Activated CD4-positive, alpha-beta T cell treated with anti-CD3 and anti-CD28 coated beads for 48 hours (primary cell): ENCODE results near the gene FBXL17.
"Not testable (repeated sequence)": the region's sequence is repeated elsewhere in the genome, so short reads cannot be mapped to it uniquely, and the experiment has no call there.

Experiments used
- DNase-seq: peaks from one replicate; pipeline ENCODE4 v3.0.0-alpha.2; 2020

FBXL17 gene

DNA sequence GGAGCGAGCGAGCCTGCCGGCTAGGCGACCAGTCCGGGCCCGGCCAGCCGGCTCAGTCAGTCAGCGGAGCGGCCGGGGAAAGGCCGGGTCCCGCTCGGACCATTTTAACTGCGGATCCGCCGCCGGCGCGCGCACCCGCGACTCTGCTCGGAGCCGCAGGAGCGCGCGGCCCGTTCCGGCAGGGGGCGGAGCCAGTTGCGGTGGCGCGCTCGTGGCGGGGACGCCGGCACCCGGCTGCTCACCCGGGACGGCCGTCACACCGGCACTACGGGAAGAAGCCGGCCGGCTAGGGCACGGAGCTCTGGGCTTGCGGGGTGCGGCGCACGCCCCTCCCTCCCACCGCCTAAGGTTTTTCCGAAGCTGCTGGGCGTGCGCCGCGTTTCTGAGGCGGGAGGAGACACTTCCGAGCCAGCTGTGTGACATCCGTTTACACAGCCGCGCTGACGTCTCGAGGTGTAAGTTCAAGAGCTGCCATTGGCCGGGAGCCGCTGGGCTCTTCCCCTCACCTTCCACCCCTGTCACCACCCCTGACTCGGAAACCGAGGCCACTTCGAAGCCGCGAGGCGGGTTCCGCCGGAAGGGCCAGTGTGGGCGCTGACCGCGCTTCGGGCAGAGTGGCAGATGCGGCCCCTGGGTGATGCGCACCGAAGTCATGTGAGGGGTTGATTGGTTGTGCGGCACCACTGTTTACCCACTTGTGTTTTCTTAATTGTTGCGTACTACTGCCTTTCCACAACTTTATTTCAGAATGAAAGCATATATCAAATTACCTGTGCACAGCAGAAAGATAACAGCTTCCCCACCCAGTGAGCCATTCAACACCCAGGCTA lies at the start of gene FBXL17:
Gene FBXL17, minus strand, starts transcription at position 145 of the 830 bp plus-strand sequence.
- DNase-seq, result peak; percentile 93

DNA sequence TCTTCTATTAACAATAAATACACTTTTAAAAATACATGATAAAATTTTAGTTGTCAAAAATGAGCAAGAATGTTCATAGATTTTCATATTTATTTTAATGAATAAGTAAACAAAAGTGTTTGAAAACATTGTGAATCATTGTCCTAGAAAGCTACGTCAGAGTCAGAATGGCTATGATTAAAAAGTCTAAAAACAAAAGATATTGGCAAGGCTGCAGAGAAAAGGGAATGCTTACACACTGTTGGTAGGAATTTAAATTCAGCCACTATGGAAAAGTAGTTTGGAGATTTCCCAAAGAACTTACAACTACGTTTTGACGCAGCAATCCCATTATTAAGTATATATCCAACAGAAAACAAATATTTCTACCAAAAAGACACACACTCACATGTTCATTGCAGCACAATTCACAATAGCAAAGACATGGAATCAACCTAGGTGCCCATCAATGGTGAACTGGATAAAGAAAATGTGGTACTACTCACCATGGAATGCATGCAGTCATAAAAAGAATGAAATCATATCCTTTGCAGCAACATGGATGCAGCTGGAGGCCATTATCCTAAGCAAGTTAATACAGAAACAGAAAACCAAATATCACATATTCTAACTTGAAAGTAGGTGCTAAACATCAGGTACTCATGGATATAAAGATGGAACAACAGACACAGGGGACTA lies 49.2 kb upstream of the FBXL17 start:
- no peak for DNase-seq

DNA sequence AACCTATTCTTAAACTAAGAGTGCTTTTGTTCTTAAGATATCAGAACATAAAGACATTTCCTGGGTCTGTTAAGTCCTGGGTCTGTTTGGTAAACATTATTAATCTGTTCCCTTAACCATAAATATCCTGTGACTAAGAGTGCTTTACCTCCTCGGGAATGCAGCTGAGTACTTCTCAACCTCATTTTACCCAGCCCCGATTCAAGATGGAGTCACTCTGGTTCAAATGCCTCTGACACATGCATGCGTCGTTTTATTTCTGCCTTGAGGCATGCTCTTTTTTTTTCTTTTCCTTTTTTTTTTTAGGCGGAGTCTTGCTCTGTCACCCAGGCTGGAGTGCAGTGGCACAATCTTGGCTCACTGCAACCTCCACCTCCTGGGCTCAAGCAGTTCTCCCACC lies 39.8 kb upstream of the FBXL17 start:
- no peak for DNase-seq

DNA sequence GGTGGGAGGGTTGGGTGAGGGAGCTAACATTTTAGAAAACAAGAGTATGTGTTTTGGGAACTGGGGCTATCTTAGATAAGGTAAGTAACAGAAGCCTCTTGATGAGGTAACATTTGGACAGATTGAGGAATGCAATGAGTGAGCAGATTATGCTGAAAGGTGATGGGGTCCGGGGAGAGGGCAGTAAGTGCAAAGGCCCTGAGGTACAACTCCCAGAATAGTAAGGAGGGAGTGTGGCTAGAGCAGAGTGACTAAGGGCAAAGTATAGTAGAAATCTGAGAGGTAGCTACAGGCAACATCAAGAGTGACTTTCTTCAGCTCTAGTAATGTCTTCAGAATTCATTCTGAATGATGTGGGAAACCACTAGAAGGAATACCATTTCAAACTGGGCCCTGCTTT lies 38.9 kb upstream of the FBXL17 start:
- DNase-seq, result no peak

DNA sequence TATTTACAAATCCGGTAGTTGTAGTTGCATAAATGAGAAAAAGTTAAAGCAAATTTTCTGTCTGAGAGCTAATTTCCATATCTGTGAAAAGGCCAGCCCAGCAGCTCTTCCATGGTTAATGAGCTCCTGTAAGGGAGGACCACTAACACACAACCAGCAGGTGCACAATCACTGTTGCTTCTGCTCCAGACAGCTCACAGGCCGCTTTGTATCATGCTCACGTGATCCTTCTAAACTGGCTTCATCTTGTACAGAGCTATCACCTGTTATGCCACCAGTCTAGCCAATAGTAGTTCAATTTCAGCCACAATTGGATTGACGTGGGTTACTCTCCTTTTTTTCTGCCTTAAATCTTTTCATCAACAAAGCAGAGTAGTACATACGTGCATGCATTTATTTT lies 38.3 kb upstream of the FBXL17 start:
- DNase-seq, result no peak

DNA sequence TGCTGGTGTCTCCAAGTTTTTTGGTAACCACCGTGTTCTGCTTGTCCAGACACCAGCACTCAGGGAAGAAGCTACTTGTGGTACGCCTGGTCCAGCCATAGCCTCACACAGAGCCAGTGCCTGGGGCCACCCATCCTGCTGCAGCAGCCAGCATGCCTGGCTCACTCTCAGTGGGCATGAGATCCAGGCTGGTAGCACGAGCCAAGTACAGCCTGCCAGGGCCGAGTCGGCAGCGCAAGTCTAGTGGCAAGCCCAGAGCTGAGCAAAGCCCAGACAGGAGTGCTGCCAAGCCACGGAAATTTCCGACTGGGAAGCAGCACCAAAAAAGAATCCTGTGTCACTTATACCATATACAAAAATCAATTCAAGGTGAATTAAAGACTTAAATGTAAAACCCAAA lies 36.3 kb upstream of the FBXL17 start:
- no peak for DNase-seq

DNA sequence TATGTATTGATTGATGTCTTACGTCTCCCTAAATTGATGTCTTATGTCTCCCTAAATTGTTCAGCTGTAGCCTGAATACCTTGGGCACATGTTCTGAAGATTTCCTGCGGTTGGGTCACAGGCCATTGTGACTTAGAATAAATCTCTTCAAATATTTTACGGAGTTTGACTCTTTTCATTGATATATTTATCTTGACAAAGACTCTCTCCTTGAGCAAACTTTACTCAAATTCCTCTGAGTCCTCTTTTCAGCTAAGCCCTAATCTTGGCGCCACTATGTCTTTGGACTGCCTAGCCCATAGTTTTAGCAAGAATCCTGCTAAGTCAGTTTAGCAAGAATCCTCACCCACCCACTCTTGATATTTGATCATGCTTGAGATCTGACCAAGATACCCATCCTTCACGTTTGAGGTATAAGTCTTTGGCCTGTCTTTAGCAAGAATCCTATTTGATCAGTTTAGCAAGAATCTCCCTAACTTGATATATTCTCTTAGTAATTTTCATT lies 35.3 kb upstream of the FBXL17 start:
- DNase-seq, result no peak

DNA sequence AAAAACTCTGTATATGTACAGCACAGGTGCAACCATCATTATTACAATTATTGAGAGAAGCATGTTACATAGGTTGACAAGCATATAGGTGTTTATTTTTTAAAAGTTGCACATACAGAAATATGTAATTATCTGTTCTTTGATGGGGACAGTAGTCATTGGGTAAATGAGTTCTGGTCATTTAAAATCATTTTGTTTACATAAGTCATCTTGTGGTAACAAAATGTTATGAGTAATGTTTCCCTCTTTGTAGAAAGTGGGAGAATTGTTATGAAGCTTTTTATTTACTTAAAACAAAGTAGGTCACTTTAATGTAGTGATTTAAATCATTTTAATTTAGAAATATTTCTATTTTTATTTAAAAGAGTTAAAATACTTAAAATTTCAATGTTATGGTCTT lies 33.8 kb upstream of the FBXL17 start:
- DNase-seq, result no peak

DNA sequence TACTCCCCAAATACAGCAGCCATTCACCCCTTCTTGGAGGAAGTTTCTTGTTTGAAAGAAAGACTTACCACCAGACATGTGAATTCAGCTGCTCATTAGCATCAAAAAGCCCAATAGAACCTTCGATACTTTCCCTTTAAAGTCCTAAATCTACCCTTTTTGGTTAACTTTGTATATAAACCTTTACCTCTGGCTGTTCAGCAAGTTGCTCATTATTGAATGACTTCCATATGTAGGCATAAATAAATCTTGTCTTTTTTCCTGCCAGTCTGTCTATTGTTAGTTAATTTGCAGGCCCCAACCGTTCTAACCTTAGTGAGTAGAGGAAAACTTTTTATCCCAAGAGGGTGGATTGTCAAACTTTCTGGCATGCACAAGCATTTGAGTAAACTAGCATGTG lies 27.9 kb upstream of the FBXL17 start:
- DNase-seq, result no peak

DNA sequence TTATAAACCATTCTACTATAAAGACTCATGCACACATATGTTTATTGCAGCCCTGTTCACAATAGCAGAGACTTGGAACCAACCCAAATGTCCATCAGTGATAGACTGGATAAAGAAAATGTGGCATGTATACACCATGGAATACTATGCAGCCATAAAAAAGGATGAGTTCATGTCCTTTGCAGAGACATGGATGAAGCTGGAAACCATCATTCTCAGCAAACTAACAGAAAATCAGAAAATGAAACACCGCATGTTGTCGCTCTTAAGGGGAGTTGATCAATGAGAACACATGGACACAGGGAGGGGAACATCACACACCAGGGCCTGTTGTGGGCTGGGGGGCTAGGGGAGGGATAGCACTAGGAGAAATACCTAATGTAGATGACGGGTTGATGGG lies 23.3 kb upstream of the FBXL17 start:
- DNase-seq, result not testable (repeated sequence)

DNA sequence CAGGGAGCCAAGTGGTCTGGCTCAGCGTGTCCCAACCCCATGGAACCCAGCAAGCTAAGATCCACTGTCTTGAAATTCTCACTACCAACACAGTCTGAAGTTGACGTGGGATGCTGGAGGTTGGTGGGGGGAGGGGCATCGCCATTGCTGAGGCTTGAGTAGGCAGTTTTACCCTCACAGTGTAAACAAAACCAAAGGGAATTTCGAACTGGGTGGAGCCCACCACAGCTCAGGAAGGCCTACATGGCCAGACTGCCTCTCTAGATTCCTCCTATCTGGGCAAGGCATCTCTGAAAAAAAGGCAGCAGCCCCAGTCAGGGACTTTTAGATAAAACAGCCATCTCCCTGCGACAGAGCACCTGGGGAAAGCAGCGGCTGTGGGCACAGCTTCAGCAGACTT lies 17.1 kb upstream of the FBXL17 start:
- no peak for DNase-seq

DNA sequence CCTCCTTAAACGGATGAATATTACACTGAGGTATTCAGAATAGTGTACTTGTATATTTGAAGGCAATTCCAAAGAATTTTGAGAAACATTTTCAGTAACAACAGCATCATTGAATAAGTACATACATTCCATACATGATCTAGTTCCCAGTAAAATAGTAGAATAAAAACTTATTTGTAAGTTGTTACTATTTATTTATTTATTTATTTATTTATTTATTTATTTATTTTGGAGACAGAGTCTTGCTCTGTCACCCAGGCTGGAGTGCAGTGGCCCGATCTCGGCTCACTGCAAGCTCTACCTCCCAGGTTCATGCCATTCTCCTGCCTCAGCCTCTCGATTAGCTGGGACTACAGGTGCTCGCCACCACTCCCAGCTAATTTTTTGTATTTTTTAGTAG lies 14.9 kb upstream of the FBXL17 start:
- DNase-seq, result not testable (repeated sequence)

DNA sequence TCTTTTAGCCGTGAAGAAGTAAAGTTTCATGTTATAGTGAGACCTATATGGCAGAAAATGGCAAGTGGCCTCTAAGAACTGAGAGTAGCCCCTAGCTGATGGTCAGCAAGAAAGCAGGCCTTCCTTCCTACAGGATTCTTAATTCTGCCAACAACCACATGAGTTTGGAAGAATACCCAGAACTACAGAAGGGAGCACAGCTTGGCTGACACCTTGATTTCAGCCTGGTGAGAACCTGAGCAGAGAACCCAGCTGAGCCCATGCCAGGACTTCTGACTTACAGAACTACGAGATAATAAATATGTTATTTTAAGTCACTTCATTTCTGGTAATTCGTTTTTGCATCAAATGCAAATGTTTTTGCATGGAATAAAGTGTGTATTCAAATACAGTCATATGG lies 5.9 kb upstream of the FBXL17 start:
- no peak for DNase-seq

DNA sequence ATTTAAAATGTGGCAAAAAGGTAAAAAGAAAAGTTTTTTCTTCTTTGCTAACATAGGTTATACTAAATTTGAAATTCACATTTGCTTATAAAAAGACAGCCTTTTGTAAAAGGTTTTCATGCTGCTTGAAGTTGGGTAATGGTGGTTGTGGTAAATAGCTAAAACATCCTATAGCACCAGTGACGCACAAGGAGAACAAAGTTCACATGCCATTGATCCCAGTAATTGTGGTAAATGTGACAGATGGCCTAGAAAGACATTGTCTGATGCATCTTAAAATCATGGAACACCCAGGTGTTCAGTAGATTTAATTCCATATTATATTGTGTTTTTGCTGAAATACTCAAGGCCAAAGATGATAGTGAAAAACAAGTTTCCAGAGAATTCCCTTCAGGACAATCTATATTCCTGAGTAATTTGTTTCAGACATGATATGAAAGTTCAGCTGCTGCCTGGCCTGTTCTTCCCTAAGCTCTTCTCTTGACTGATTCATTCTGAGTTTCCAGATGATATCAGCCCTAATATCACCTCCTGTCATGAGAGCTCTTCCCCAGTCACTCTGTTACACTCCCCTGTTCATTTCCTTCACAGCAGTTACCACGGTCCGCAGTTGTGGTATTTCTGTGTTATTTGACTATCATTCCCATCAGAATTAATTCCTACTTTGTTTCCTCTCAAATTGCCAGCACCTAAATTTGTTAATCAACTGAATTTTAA lies 4.6 kb upstream of the FBXL17 start:
- DNase-seq, result no peak

DNA sequence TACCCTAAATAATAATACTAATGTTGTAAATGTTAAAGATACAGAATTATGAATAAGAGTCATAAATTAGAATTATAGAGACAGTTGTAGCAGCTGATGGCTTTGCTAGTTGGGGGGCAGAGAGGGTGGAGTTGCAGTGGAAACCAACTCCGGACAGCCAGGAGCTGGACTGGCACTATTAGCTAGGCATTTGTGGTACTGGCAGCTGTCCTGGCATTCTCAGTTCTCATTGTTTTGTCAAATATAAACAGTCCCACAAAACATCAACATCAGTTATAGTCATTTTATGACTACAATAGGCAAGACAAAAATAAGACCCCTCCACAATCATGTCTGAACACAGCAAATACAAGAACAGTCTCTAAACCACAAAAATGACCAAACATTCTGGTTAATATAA lies 2.8 kb upstream of the FBXL17 start:
- DNase-seq, result no peak

DNA sequence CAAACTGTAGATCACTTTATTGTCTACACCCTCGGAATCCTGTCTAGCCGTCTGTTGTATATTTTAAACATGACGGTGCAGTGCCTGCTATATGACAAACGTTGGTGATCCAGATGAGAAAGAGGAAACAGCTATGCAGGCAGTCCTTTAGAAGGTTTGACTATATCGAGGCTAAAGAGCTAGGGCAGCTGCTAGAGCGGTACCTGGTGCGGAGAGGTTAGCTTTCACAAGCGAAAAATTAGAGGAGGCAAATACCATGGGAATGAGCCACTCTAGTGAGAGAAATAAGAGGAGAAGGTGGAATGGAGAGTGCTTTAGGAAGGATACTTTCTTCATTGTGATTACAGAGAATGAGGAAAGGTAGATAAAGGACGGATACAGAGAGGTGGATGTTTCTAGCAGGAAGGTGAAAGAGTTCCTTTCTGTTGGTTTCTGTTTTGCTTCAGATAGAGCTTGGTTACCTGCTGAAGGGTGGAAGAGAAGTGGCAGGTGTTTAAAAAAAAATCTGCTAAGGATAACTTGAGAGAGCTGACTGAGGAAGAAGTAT lies 959 bp upstream of the FBXL17 start:
- DNase-seq, result no peak

DNA sequence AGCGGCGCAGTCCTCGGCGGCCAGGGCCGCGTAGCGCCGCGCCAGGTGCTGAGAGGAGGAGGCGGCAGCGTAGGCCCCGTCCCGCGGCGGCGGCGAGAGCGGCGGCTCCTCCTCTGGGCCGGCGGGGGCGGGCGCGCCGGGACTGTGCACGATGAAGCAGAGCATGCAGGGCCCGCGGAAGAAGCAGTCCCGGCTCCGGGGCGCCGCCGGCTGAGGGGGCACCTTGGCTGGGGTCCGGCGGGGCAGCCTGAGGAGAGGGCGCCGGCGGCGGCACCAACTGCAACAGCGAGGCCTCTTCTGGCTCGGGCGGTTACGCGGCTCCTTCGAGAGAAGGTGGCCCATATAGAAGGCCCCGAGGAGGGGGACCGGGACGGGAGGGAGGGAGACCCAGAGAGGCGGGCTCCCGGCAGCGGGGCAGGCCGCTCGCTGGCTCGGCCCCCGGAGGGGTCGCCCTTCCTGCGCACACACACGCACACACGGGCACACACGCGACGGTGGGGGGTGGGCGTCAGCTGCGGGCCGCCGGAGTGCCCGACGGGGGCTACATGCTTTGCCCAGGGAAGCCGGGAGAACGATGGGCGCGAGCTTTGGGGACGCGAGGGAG lies 446 bp downstream of the FBXL17 start:
- DNase-seq, result peak; percentile 83

DNA sequence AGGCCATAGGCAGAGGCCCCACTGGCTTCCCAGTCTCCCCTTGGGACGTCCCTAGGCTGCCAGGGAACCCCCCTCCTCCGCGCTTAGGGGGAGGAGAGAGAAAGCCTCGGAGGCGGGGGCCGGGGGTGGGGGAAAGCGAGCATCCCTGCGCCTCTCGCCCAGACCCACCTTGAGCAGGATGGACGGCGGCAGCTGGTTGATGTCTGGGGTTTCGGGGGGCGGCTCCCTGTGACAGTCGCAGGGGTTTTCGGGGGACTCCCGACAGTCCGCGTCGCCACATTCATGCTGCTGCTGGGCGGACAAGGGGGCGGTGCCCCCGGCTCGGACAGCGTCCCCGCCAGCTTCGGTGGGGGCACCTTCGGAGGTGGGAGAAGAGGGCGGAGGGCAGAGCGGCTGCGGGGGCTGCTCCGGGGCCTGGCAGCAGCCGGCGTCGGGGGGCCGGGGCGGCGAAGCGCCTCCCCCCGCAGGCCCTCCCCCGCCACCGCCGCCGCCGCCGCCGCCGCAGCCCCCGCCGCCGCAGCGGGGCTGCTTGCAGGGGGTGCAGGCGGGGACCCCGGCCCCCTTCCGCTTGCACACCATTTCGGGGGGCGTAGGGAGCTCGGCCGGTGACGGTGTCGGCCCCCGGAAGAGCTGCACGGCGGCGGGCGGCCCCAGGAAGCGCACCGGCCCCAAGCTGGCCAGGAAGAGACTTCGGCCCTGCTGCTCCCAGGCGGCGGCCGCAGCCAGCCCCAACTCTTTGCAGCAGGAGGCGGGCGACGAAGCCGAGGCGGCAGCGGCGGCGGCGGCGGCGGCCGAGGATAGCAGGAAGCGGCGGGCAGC lies 1.2 kb downstream of the FBXL17 start:
- peak; percentile 50 for DNase-seq

DNA sequence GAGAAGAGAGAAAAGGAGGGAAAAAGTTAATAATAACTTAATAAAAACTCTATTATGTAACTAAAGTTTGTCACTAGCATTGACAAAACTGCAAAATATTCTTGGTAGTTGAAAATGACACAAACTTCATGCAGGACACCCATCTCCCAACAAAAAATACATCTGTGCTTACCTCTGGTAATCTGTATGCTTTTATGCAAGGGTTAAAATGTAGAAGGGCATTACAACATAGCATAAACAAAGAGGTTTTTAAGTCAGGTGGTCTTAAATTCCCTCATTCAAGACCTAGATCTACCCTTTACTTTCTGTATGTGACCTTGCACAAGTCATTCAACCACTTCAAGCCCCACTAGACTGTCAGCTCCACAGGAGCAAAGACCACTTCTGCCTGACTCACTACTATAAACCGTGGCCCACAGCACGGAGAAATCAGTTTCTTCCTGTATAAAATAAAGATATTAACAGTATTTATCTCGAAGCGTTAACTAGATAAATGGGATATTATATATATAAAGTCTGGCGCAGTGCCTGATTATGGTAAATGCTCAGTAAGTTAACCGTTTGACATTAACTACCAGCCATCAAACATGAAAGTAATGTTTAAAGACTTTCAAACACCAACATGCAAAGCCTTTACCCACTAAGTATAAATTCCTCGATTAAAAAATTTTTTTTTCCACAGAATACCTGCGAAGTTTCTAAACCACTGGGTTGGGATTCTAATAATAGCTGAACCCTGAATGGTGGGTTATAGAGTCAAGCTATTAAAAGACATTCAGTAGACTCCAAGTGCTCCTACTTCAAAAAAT lies 2.0 kb downstream of the FBXL17 start:
- DNase-seq, result no peak

DNA sequence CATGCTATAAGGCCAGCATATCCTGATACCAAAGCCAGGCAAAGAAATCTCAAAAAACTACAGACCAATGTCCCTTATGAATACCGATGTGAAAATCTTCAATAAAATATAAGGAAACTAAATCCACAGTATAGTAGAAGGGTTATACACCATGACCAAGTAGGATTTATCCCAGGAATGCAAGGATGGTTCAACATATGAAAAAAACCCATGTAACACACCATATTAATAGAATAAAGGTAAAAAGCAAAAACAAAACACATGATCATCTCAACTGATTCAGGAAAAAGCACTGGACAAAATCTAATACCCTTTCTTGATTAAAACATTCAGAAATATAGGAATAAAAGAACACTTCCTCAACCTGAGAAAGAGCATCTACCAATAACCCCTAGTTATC lies 6.1 kb downstream of the FBXL17 start:
- DNase-seq, result no peak

DNA sequence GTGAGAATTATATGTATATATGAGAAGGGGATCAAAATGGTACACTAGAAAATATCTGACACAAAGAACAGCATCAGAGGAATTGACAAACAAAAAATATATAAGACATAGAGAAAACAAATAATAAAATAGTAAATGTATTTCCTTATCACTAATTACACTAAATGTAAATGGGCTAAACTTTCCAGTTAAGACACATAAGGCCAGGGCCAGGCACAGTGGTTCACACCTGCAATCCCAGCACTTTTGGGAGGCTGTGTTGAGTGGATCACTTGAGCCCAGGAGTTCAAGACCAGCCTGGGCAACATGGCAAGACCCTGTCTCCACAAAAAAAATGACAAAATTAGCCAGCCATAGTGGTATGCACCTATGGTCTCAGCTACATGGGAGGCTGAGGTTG lies 8.5 kb downstream of the FBXL17 start:
- no peak for DNase-seq
